Forelimb muscle (tissue), 1 donor: ENCODE measurements around the gene DNAJB11. TPM values are rescaled to one million over a fixed set of nuclear protein-coding genes. Genes with fewer than 3 reads are reported as not detected.

Source experiments
- DNase-seq: peaks from one replicate; pipeline ENCODE4 v3.0.0-alpha.2; 2013; ENCODE audit warnings: low read depth
- polyA plus RNA-seq: library from polyadenylated mRNA; unstranded; fragments of 120-200 nt; gene quantifications from one replicate; pipeline ENCODE4 v1.2.1, GENCODE V29; 2013; ENCODE audit not compliant: insufficient read length

DNAJB11 gene
- polyA plus RNA-seq, 1 donor, result 31.0 TPM

DNA sequence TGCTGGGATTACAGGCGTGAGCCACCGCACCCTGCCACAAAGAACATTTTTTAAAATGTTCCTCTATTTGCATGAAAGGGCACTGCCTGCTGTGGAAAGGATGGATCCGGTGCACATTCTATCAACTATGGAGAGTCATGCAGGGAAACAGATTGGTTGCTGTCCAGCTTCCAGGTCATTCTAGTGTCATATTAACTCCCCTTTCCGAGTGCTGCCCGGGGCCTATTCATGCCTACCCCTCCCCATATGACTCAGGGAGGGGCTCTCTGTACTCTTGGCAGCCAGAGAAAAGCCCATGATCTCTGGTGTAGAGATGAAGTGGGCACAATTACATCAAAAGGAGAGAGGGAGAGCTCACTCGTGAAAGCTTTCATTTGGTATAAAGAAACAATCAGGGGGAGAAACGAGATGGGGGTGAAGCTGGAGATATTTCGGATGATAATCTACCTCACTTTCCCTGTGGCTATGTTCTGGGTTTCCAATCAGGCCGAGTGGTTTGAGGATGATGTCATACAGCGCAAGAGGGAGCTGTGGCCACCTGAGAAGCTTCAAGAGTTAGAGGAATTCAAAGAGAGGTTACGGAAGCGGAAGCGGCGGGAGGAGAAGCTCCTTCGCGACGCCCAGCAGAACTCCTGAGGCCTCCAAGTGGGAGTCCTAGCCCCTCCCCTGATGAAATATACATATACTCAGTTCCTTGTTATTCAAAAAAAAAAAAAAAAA lies 26.2 kb downstream of the DNAJB11 start:
- no peak for DNase-seq

DNA sequence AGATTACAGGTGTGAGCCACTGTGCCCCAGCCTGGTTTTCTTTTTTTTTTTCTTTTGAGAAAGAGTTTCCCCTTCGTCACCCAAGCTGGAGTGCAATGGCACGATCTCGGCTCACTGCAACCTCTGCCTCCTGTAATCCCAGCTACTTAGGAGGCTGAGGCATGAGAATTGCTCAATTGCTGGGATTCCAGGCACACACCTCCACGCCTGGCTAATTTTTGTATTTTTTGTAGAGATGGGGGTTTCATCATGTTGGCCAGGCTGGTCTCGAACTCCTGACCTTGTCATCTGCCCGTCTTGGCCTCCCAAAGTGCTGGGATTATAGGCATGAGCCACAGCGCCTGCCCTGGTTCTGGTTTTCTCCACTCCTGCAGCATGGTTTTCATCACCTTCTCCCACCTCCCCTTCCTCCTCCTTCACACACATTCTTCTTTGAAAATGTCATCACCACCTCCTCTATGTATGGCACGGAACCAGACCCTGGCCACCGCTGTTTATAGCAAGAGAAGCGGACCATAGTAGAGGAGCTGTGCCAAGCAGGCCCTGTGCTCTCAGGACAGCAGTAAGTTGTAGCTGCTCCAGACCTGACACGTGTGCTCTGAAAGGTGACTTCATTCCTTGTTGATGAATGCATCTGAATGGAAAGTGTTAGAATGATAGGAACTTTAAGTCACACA lies 27.7 kb downstream of the DNAJB11 start:
- no peak for DNase-seq

DNA sequence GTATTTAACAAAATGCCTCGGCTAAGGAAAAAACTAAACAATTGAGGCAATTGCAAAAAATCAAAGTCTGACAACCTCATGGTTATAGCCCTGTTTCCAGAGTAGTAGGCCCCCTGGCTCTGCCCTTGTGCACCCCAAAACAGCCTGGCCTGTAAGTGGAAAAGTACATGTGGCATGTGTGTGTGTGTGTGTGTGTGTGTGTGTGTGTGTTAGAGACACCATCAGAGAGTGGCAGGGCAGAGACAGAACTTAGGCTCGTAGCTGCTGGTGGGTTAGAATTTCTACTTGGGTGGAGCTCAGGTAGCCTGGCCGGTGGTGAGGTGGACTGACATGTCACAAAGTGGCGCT lies 28.2 kb downstream of the DNAJB11 start:
- no peak for DNase-seq

DNA sequence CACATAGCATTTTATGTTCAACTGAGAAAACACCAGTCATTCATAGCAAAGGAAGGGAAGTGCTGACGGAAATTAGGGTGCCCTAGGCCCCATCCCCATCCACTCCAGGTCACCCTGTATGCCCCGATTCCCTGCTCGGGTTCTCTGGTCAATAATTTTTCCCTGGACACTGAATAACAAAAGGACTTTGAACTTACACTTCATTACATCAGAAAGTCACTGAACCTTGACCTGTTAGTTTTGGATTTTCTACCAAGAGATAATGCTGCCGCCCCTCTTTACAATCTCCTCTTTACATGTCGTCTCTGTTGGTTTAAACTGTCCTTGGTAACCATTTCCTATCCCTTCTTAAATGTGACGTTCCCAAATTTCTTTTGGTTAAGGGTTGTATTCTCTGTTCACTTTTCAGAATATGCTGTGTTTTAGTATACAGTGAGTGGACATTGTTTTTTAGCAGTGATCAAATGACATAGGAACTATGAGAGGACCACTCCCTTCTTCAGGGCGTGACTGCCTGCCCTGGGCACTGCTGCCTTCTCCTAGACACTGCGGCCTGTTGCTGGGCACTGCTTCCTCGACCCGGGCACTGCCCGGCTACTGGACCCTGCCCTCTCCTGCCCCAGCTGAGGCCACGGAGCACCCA lies 28.7 kb downstream of the DNAJB11 start:
- no peak for DNase-seq

DNA sequence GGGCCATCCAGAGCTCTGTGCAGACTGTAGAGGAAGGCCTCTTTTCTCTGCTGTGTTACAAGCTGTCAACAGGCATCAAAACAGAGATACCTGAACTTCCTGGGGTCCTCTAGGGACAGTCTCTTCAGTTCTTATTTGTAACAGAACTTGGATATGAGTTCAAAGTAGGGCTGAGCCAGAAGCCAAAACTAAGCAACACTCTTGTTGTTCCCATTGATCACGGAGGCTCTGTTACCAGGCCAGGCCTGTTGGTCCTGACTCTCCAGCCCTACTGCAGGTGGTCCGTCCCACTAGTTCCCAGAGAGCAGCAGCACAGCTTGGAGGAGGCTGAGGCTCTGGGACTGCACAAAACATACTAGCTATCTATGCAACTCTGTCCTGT lies 29.3 kb downstream of the DNAJB11 start:
- DNase-seq, result no peak

DNA sequence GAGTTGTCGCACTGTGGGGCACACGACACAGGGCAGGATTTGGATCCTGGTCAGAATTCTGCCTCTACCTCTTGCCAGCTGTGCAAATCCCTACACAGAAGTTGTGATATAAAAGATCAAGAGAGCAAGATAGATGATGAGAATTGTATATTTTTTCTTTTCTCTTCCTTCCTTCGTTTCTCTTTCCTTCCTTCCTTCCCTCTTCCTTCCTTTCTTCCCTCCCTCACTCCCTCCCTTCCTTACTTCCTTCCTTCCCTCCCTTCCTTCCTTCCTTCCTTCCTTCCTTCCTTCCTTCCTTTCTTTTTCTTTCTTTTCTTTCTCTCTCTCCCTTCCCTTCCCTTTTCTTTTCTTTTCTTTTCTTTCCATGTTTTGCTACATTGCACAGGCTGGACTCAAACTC lies 30.4 kb downstream of the DNAJB11 start:
- no peak for DNase-seq

DNA sequence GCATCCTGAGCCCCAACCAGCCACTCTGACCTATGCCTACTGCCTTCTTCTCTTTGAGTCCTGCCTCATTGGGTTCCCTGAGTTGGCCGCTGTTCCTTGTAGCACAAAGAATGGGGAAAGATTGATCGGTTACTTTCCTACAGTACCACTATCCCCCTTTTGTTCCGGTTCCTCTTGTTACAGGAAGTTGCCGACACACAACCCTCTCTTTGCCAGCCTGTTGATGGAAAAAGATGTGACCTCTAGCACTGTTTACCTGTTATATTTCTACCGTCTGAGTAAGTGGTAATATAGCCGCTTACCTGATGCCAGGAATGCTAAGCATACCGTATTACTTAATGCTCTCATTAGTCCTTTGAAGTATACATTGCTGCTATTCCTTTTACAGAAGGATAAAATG lies 32.6 kb downstream of the DNAJB11 start:
- no peak for DNase-seq

DNA sequence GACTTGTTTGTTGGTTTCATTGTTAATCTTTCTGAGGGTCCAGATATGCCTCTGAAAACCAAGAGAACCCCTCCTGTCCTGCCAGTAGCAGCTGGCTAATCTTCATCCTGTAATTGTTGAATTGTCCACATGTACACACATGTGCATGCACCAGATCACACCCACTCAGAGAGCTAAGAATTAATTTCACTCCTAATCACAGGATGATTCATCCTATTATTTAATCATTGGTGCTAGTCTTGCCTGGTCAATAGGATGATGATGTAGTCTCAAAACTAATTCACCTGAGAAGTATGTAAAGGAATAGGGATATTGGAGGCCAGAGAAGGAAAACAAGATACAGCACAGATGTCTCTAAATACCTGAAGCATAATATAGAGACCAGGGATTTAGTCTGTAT lies 34.6 kb downstream of the DNAJB11 start:
- DNase-seq, result no peak

DNA sequence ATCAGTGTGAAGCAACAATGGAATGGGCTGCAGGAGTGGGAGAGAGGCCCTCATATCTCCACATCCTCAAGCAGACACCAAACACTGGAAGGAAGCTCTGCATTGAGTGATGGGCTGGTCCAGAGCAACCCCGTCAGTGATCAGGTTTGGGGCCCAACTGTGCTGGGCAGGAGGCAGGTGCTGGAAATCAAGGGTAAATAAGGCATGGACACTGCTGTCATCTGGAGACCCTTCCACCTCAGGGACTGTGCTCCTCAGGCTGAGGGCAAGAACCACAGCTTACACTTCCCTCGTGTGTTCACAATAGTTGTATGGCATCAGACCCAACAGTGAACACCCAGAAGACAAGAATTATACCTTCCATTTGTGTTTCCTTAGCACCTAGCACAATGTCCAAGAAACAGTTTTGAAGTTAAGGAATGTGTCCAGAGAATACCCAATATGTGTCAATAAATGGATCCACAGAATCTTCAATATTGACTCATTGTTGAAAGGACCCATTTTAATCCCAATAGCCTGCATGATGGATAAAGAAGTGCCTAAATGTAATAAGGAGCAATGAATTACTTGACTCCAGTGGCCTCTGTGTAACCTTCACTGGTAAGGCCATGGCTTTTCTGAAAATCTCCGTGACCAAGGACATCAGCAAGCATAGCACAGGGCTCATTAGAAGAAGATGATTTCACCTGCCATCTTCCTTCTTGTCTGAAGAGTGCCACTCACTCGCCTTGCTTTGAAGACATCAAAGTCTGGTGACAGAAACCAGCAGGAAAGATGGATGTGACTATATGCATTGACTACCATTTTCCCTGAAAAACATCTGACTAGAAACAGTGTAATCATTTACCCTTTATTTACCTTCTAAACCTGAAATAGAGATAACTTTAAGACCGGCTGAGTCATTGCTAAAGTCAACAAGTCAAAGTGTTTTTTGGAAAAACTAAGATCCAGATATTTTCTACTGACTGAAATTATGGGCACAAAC lies 35.3 kb downstream of the DNAJB11 start:
- DNase-seq, result no peak

DNA sequence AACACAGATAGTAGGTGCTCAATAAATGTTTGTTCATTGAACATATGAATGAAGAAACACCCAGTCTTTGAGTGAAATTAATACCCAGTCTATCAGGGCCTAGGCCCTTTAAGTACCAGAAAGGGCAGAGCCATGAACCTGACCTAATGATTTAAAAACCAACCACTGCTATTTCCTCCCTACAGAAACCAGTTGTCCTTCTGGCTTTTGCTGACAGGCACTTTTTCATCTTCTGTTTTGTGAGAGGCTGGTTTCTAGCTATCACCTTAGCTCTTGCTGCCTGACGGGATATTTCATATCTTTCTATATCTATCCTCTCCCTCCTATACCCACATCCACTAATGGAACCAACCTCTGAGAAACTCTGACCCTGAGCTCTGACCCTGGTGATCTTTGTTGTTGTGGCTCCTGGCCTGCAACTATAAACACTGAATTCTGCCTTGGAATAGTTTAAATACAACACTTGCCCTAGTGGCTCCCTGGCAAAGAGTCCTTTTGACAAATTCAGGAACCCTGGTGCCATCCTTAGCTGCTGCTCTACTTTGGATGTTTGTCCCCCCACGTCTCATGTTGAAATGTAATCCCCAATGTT lies 38.2 kb downstream of the DNAJB11 start:
- DNase-seq, result no peak

DNA sequence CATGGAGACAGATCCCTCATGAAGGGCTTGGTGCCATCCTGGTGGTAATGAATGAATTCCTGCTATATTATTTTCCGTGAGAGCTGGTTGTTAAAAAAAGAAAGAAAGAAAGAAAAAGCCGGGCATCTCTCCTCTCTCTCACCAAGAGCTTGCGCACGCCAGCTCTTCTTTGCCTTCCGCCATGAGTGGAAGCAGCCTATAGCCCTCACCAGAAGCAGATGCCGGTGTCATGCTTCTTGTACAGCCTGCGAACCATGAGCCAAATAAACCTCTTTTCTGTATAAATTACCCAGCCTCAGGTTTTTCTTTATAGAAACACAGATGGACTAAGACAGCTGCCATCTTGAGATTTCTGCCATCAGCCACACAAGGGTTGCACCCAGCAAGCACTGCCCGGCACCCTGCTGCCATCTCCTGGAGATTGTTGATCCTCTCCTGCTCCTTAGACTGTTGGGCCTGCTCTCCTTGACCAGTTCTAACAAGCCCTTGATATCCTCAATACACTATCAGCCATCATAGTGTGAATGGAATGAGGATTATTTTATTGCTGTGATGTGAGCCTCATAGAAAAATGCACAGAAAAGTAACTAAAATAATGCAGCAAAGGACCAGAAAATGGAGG lies 38.8 kb downstream of the DNAJB11 start:
- no peak for DNase-seq

DNA sequence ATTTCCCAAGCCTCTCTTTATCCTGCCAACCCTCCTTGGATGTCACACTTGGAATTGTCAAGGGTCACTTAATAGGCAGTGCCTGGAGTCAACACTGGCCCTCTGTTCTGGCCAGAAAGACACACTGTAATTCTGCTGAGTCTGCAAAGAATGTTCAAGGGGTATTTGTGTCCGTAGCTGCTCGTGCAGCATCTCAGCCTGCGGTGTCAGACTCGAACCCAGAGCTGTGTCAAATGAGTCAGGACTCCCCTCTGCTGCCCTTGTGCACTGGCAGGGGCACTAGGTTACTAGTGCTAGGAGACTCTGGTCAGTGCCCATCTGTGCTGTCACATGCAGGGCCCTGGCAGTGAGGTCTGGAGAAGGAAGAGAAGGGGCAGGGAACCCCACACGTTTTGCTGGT lies 41.5 kb downstream of the DNAJB11 start:
- DNase-seq, result no peak

DNA sequence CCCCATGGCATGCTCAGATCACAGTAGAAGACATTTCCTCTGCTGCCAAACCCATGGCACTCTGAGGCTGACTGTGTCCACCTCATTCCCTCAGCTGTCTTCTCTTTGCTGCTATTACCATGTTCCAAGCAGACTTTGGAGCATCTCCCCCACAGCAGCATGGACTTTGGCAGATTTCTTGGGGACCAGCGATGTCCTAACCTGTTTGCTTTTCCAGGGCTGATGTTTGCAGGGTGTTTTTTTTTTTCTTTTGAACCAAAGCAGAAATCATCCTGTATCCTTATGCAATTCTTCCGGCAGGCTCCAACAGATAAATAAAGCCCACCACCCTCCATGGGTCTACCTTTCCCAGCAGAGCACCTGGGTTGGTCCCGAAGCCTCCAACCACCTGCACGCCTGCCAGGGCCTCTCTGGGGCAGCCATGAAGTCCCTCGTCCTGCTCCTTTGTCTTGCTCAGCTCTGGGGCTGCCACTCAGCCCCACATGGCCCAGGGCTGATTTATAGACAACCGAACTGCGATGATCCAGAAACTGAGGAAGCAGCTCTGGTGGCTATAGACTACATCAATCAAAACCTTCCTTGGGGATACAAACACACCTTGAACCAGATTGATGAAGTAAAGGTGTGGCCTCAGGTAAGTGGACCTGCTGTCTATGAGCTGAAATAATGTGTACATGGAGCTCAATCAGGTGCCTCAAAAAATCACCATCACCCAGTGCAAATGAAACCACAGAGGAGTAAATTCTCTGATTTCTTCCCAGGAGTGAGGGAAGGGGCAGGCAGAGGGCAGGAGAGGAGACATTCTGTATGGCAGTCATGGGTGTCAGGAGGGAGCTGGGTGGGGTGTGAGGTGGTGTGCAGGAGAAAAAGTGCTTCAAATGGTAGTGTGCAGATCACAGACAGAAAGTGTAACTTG lies 42.5 kb downstream of the DNAJB11 start, which contains the start of gene AHSG:
TSS of gene AHSG (plus strand) at position 340 of the 916 bp plus-strand sequence. CDS start at position 422, 82 bp downstream.
- no peak for DNase-seq

DNA sequence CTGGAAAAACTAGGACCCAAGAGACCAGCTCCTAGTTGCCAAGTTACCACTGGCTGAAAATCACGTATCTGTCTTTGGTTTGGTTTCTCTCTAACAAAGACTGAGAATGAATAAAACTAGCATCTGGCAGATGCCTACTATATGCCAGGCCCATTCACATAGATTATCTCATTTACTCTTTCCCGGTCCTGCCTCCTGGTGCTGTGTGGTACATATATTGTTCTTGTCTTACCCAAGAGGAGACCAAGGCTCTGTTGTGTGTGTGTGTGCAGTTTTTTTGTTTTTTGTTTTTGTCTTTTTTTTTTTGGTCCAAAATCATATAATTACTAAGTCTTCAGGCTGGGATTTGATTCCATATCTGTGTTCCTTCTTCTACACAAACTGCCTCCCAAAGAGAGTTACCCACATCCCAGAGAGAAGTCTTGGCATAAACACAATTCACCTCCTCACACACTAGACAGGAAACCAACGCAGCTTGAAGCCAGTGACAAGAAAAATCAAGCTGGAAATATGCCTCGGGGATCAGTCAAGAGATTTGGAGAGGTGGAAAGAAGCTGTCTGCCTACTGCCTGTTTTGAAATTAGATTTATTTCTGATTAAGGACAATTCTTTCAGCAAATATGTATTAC lies 43.2 kb downstream of the DNAJB11 start:
- DNase-seq, result no peak

DNA sequence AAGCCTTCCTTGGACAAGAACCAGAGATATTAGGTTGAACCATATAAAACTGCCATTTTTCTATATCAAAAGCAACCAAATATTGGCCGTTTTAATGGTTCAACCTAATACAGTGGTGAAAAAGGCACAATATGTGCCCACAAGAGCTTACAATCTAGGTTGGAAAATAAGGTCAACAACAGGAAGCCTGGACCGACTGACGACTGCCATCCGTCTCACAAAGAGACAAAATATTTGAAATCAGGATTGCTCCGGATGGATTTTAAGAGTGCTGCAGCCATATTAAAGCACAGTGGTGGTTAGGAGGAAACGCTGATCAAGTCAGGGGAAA lies 43.7 kb downstream of the DNAJB11 start:
- DNase-seq, result no peak

DNA sequence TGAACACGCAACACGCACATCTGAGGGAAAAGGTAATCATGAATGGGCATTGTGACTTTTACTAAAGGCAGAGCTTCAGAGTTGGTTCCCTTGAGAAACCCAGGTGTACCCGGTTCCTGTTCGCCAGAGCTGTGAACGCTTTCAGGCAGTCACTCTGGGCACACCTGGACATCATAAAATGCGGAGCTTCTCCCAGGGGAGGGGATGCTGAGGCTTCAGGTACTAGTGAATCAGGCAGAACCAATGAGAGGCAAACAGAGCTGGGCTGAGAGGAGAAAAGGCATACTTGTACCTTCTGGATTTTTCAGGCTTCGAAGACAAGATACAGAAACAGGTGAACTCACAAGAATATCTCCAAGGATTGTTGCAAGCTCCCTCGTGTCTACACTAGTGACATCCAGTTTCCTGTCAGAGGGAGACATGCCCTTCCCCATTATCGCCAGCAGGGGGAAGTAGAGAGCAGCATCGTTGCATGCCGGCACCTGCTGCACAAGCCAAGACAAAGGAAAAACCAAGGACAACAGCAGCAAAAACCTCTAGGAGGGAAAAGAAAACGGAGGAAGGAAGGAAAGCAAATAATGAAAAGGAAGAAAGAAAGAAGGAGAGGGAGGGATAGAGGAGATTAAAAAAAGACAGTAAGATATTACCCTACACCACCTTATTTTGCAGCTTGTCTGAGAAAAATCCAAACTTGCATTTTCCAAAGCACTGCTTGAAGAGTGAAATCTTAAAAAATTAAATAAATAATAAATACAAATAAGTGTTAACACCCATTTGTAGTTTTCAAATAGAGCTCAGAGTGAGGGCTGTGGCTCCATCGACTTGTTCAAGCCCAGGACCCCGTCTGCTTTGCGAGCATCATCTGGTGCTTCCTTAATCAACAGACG lies 44.3 kb downstream of the DNAJB11 start:
- DNase-seq, result peak; percentile 47

DNA sequence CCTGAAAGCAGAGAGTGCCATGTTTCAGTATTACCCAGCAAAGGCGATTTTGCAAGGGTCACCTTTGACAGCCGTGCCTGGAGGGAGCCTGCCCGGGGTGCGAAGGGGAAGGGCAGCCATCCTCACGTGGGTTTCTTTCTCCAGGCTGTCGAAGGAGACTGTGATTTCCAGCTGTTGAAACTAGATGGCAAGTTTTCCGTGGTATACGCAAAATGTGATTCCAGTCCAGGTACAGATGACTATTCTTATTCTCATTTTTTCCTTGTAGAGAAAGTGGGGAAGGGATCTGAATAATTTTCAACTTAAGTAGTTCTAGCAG lies 45.7 kb downstream of the DNAJB11 start:
- DNase-seq, result no peak

DNA sequence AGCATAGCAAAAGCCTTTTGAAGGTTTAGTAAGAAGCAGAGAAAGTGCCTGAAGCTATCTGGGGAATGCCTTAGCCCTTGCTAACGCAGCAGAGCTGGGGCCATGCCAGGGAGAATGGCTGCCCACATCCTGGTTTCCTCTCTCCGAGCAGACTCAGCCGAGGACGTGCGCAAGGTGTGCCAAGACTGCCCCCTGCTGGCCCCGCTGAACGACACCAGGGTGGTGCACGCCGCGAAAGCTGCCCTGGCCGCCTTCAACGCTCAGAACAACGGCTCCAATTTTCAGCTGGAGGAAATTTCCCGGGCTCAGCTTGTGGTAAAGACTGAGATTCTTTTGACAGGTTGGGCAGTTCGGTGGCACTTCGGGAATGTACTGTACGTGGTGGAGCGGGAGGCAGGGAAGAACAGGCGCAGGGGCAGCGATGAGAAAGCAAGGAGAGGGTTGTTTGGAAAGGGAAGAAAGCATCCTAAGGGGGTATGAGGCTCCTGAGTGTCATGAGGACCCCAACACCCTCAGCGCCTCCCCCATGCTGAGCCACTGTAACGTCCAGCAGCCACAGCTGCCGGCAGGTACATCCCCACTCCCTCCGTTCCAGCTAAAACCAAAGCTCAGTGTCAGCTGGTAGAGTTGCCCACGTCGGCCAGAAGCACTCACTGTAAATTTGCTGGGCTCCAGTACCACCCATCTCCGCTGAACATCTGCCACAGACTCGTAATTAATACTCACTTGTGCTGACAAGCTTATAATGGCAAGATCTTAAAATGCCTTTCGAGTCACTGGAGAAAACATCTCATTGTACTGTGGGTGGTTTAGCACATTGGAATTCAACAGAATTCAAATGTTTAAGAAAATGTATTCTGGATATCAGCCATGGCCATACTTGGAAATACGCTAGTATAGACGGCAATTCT lies 46.8 kb downstream of the DNAJB11 start:
- peak; percentile 6 for DNase-seq
